Measurements from ENCODE around the gene SHISA7. TPM values are rescaled to one million over a fixed set of nuclear protein-coding genes. Genes with fewer than 3 reads are reported as not detected.

The SHISA7 gene
- total RNA-seq, 6 experiments from 2014 or later, result not detected

DNA sequence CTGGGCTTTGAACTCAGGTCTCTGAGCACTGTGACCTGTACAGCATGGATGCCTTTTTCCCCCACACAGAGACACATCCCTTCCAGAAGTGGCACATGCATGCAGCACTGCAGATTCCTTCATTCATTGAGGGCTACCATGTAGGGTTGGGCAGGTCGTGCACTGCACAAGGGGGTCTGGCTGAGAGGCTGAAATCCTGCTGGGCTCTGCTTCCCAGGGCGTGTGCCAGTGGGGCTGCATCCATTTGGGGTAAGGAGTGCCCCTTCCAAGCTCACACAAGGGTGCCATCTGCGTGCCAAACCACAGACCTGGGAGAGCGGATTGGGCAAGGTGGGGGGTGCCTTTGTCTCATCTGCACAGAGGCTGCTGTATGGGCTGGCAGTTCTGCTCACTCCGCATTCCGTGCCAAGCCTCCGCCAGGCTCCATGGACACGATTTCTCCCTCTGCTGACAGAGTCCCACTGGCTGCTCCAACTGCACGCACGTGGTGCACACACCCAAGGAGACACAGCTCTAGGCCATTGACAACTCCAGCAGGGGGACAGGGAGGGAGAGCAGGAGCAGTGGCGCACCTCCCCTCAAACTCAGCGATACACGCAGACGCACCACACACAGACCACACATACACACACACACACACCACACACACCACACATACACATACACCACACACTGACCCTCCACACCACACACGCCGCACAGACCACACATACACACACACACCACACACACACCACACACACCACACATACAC lies 4.5 kb upstream of the SHISA7 start:
- H3K36me3 Mint-ChIP-seq (ENCODE audit: low read depth), result no peaks in the 10 kb centered on the region
- TF ChIP-seq, protein P1, sequence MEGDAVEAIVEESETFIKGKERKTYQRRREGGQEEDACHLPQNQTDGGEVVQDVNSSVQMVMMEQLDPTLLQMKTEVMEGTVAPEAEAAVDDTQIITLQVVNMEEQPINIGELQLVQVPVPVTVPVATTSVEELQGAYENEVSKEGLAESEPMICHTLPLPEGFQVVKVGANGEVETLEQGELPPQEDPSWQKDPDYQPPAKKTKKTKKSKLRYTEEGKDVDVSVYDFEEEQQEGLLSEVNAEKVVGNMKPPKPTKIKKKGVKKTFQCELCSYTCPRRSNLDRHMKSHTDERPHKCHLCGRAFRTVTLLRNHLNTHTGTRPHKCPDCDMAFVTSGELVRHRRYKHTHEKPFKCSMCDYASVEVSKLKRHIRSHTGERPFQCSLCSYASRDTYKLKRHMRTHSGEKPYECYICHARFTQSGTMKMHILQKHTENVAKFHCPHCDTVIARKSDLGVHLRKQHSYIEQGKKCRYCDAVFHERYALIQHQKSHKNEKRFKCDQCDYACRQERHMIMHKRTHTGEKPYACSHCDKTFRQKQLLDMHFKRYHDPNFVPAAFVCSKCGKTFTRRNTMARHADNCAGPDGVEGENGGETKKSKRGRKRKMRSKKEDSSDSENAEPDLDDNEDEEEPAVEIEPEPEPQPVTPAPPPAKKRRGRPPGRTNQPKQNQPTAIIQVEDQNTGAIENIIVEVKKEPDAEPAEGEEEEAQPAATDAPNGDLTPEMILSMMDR (IDR thresholded peaks at IDR 0.05), result no peak
- peaks cover 42% of the 10 kb centered on the region for H3K27me3 Mint-ChIP-seq (ENCODE audit: insufficient read depth)
- H3K4me3 Mint-ChIP-seq, result no peak overlapping the region
- peak; percentile 57 for DNase-seq
- no peaks in the 10 kb centered on the region for H3K9me3 Mint-ChIP-seq
- no peaks in the 10 kb centered on the region for H3K4me1 Mint-ChIP-seq (ENCODE audit: low read depth)
- H3K27ac Mint-ChIP-seq, result no peak overlapping the region

DNA sequence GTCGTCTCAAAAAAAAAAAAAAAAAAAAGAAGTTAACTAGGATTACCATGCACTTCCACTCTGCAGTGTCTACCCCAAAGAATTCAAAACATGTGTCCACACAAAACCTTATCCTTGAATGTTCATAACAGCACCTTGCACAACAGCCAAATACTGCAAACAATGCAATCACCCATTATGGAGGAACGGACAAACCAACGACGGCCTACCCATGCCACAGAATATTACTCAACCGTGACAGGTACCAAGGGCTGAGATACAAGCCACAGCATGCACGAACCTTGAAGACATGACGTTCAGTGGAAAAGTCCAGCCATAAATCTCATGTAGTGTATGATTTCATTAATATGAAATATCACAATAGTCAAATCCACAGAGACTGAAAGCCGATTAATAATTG lies 3.0 kb upstream of the SHISA7 start:
- no peak overlapping the region for H3K27ac Mint-ChIP-seq
- peaks cover 45% of the 10 kb centered on the region for H3K27me3 Mint-ChIP-seq (ENCODE audit: insufficient read depth)

DNA sequence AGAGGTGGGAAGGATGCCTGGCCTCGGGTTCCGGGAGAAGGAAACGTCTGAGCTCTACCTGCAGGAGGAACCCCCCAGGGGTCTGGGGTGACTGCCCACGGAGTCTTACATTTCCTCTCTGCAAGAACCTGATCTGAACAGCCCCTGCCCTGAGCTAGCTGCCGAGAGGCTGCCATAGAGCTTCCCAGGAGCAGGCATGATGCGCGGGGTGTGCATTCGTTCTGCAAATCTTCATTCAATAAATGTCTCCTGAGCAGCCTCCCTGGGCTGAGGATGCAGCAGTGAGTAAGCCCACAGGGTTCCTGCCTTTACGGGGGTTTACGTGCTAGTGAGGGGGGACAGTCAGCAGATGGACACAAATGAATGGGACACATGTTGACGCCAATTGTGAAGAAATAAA lies 1.5 kb upstream of the SHISA7 start:
- Mint-ChIP-seq H3K36me3 (ENCODE audit: low read depth) (peaks cover 5% of the 10 kb centered on the region; the same call in 1 of the 2 replicates), H3K27ac (no peak overlapping the region), H3K4me3 (no peak overlapping the region), H3K4me1 (ENCODE audit: low read depth) (peaks cover 10% of the 10 kb centered on the region), H3K9me3 (no peaks in the 10 kb centered on the region), H3K27me3 (ENCODE audit: insufficient read depth) (peaks cover 45% of the 10 kb centered on the region)
- TF ChIP-seq, protein P1 (IDR thresholded peaks at IDR 0.05), result no peak
- no peak for DNase-seq

More for the DNA sequence above, 3.0 kb upstream of the SHISA7 start:
- no peak for DNase-seq
- peaks cover 6% of the 10 kb centered on the region for H3K4me1 Mint-ChIP-seq (ENCODE audit: low read depth)
- H3K9me3 Mint-ChIP-seq, result no peaks in the 10 kb centered on the region
- peaks cover 5% of the 10 kb centered on the region; the same call in 1 of the 2 replicates for H3K36me3 Mint-ChIP-seq (ENCODE audit: low read depth)
- TF ChIP-seq, protein P1 (IDR thresholded peaks at IDR 0.05), result no peak
- H3K4me3 Mint-ChIP-seq, result no peak overlapping the region

DNA sequence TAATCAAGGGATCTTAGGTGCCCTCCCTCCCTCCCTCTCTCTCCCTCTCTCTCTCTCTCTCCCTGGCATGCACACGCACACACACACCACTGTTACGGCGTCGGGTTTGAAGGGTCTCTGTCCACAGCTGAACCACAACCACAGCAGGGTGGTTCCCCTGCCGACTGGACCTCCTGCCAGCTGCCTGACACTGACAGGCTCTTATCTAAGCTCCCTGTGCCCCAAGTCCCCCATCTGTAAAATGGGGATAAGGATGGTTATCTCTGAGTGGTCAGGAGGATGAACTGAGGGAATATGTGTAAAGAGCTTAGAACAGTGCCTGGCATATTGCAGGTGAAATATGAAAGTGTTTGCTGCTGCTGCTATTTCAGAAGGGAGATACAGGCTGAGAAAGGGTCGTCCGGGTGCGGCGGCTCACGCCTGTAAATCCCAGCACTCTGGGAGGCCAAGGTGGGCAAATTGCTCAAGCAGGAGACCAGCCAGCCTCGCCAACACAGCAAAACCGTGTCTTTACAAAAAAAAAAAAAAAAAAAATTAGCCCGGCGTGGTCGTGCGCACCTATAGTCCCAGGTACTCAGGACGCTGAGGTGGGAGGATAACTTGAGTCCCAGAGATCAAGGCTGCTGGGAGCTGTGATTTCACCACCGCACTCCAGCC lies 852 bp upstream of the SHISA7 start:
- DNase-seq, result no peak
- TF ChIP-seq, protein P1 (IDR thresholded peaks at IDR 0.05), result no peak
- H3K27ac Mint-ChIP-seq, result no peak overlapping the region
- peaks cover 10% of the 10 kb centered on the region for H3K4me1 Mint-ChIP-seq (ENCODE audit: low read depth)
- H3K27me3 Mint-ChIP-seq (ENCODE audit: insufficient read depth), result peaks cover 47% of the 10 kb centered on the region
- H3K4me3 Mint-ChIP-seq, result no peak overlapping the region
- peaks cover 4% of the 10 kb centered on the region; the same call in 1 of the 2 replicates for H3K9me3 Mint-ChIP-seq
- H3K36me3 Mint-ChIP-seq (ENCODE audit: low read depth), result peaks cover 5% of the 10 kb centered on the region; the same call in 1 of the 2 replicates

DNA sequence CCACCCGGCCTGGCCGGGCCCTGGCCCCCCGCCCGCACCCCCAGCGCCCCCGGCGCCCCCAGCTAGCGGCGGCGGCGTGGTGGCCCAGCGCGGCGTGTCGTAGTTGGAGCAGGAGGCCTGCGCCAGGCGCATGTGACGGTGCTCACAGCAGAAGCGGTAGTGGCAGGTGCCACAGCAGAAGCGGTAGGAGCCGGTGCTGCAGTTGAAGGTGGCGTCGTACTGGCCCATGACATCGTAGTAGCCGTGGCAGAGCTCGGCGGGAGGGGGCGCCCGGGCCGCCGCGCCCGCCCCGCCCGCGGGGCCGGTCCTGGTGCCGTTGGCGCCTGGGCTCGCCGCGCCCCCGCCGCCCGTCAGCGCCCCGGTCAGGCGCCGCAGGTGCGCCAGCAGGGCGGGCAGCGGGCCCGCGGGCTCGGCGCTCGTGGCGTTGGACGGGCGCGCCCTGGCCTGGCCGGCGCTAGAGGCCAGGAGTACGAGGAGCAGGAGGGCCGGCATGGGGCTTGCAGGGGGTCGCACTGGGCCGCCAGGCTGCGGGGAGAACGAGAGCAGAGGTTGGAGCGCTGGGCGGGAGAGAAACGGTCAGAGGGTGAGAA lies 633 bp downstream of the SHISA7 start:
- Mint-ChIP-seq H3K27ac (no peak overlapping the region), H3K4me1 (ENCODE audit: low read depth) (peaks cover 10% of the 10 kb centered on the region), H3K36me3 (ENCODE audit: low read depth) (peaks cover 5% of the 10 kb centered on the region; the same call in 1 of the 2 replicates), H3K27me3 (ENCODE audit: insufficient read depth) (peaks cover 47% of the 10 kb centered on the region), H3K9me3 (peaks cover 4% of the 10 kb centered on the region; the same call in 1 of the 2 replicates), H3K4me3 (no peak overlapping the region)
- DNase-seq, result no peak
- TF ChIP-seq, protein P1 (IDR thresholded peaks at IDR 0.05), result no peak

Data from HFFc6 (cell line).